Fibroblast of lung (primary cell): Measurements from ENCODE around the gene TUBGCP6.

ENCODE experiments used
- CTCF ChIP-seq, 2 donors: IDR thresholded peaks in 1 of 2; conservative IDR thresholded peaks in 1 of 2; 1 replicate in 1 of 2; 2 replicates in 1 of 2; pipeline ENCODE4 v1.5.1; 2011 to 2012; ENCODE audit warnings: low read length in 2 of 2, control low read depth in 1 of 2, inconsistent platforms in 1 of 2, low read depth in 1 of 2, mild to moderate bottlenecking in 1 of 2
- EZH2 ChIP-seq: IDR thresholded peaks from 2 replicates; pipeline ENCODE4 v1.5.1; 2012; ENCODE audit warnings: low read length, control low read depth, mild to moderate bottlenecking; ENCODE audit errors: missing control alignments

DNA sequence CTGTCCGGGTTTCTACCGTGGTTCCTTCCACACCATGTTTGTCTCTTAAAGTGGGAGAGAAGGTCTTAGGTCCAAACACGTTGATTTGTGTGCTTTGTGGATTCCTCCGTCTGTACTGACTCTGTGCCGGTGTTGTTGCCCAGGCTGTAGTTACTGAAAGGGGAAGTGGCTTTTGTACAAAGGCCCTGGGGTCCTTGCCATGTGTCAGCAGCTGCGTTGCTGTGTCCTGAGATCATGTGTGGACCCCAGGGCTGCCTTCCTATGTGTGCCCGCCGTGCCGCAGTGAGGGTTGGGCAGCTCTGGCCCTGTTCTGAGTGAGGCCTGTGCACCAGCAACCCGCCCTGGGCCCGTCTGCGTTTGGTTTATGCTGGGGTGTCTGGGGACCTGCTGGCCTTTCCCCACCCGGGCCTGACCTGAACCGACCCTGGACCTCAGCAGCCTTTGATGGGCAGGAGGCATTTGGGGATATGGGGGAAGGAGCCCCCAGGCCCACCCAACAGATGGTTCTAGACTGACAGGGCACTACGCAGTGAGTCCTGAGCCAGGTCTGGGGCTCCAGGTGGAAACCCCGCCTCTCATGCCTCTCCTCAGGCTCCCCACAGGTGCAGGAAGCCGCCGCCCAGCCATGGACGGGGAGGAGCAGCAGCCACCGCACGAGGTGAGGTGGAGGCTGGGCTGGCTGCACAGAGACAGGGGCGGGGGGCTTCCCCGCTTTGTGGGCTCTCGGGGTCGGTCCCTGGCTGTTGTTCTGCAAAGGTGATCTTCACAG is 52.2 kb downstream of the TUBGCP6 start:
- TF ChIP-seq CTCF (conservative IDR thresholded peaks at IDR 0.05 in 1 of 2, IDR thresholded peaks at IDR 0.05 in 1 of 2; ENCODE audit: low read depth in 1 of 2, low read length in 2 of 2) (no peak), EZH2 (no peak)
